Esophagus muscularis mucosa (tissue), 4 donors: Measurements from ENCODE around the gene LYPD6B. TPM values are rescaled to one million over a fixed set of nuclear protein-coding genes. Genes with fewer than 3 reads are reported as not detected.

Experiments
- DNase-seq: peaks from one replicate; pipeline ENCODE4 v3.0.0-alpha.2; 2017; ENCODE audit errors: extremely low spot score
- H3K27ac ChIP-seq, 4 donors: fragments of 200-600 bp; sonication (generic); replicated peaks in 1 of 4; 1 replicate in 3 of 4; 2 replicates in 1 of 4; pipeline ENCODE4 v1.5.1; 2016 to 2019; ENCODE audit warnings: mild to moderate bottlenecking in 1 of 4
- H3K27me3 ChIP-seq, 4 donors: fragments of 200-600 bp; sonication (generic); one replicate each; pipeline versions ENCODE4 v1.5.1 to v1.6.0; 2016 to 2019
- H3K36me3 ChIP-seq, 4 donors: fragments of 200-600 bp; sonication (generic); one replicate each; pipeline ENCODE4 v1.5.1; 2016 to 2019
- H3K4me1 ChIP-seq, 4 donors: fragments of 200-600 bp; sonication (generic); one replicate each; pipeline ENCODE4 v1.5.1; 2016 to 2019
- H3K4me3 ChIP-seq, 4 donors: fragments of 200-600 bp; sonication (generic); 1 replicate in 2 of 4; 2 replicates in 2 of 4; pipeline ENCODE4 v1.5.1; 2016 to 2019; ENCODE audit warnings: mild to moderate bottlenecking in 4 of 4, moderate library complexity in 1 of 4
- H3K9me3 ChIP-seq, 4 donors: fragments of 200-600 bp; sonication (generic); 1 replicate in 3 of 4; 2 replicates in 1 of 4; pipeline ENCODE4 v1.5.1; 2016 to 2019
- CTCF ChIP-seq, 3 experiments: fragments of 200-600 bp in 2 of 3; fragments of 450-650 bp in 1 of 3; sonication (generic) in 2 of 3; IDR thresholded peaks; one replicate each; pipeline ENCODE4 v1.5.1; 2017 to 2019; ENCODE audit warnings: antibody characterized with exemption in 3 of 3, mild to moderate bottlenecking in 2 of 3, moderate library complexity in 1 of 3
- EP300 ChIP-seq: sonication (generic); formaldehyde crosslinking; IDR thresholded peaks from one replicate; pipeline ENCODE4 v1.6.1; 2017; ENCODE audit warnings: antibody characterized with exemption
- POLR2A ChIP-seq: fragments of 450-650 bp; IDR thresholded peaks from one replicate; pipeline ENCODE4 v1.6.1; 2017; ENCODE audit warnings: antibody characterized with exemption, moderate library complexity, mild to moderate bottlenecking, low read depth
- POLR2AphosphoS5 ChIP-seq, 2 donors: sonication (generic); formaldehyde crosslinking; IDR thresholded peaks; one replicate each; pipeline ENCODE4 v1.6.1; 2017; ENCODE audit warnings: antibody characterized with exemption in 2 of 2
- WGBS: methylation state at CpG from one replicate; pipeline ENCODE4 v1.1.5; 2018; 5-methylcytosine and 5-hydroxymethylcytosine counted together
- intact Hi-C: fragments of 100-400 bp; cut with DNase I; formaldehyde crosslinking; loops from one replicate; pipeline ENCODE4 v1.15.1; 2023
- total RNA-seq, 4 donors: library from RNA; depleted of rRNA; stranded (reverse); fragments of >200 nt; gene quantifications; one replicate each; pipeline versions ENCODE4 v1.1.0 to v1.2.1, GENCODE V29; 2016

LYPD6B gene
- total RNA-seq, 4 donors from 2014 or later, result not detected

DNA sequence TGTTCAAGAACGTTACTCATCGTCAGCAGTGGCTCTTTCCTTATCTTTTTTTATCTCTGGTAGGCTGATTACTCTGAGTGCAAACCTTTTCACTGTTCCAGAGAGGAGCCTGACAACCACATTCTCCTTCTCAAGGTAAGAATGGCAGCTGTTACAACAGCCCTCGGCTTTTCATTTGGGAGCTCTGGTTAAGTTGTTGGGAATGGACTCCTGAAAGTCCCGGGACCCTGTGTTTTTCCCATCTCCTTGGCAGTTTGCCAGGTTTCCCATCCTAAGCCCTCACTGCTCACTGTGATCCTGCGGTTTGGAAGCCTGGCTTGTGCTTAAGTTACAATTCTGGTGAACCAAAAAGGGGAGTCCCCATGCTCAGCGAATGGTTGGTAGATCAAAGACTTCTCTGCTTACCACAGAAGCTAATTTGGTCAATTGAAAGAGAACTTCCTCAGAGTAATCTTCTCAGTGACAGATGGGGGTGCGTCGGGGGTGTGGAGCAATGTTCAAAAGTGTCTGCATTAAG lies 122.3 kb downstream of the LYPD6B start:
- TF ChIP-seq EP300 (no peak), CTCF (IDR thresholded peaks at IDR 0.05) (no peak), POLR2A (no peak), POLR2AphosphoS5 (IDR thresholded peaks at IDR 0.05) (no peak)
- Histone ChIP-seq H3K4me3 (no peak overlapping the region), H3K36me3 (no peaks in the 10 kb centered on the region), H3K4me1 (no peaks in the 10 kb centered on the region), H3K27ac (no peak overlapping the region), H3K27me3 (no peaks in the 10 kb centered on the region), H3K9me3 (peaks cover 0 to 5% (median 0%) of the 10 kb centered on the region in 4 donors)
- peak; percentile 84 for DNase-seq
- intact Hi-C loops, result no loop called here
- 71% methylated on average over 8 of the region's 8 CpGs for WGBS

- Histone ChIP-seq H3K9me3 (peaks cover 0 to 5% (median 0%) of the 10 kb centered on the region in 4 donors), H3K4me1 (no peaks in the 10 kb centered on the region), H3K36me3 (no peaks in the 10 kb centered on the region), H3K27ac (no peak overlapping the region), H3K4me3 (no peak overlapping the region), H3K27me3 (no peaks in the 10 kb centered on the region)
- peak; percentile 74 for DNase-seq
- 76% methylated on average over 5 of the region's 5 CpGs for WGBS
- intact Hi-C loops, result no loop called here
- TF ChIP-seq EP300 (no peak), CTCF (IDR thresholded peaks at IDR 0.05) (no peak), POLR2A (no peak), POLR2AphosphoS5 (IDR thresholded peaks at IDR 0.05) (no peak)
Measured at GRCh38 chr2:149161481-149162225, 123.2 kb downstream of the LYPD6B start.

DNA sequence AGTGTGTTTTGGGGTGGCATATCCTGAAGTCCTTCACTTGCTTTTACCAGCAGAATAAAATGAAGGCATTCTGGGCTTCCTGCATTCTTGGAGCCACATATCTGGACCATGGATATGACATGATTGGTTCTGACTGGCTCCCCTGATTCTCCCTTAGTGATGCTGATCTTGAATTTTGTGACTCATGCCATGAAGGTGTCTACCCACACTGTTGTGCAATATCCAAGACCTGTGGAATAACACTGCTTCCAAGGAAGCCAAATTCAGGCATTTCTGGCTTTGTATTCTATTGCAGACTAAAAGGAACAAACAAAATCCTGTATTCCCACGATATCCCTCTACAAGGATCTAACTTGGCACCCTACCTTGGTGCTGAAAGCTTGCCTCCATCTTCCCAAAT lies 125.8 kb downstream of the LYPD6B start:
- no peak overlapping the region for H3K4me3 ChIP-seq
- no peak for TF ChIP-seq CTCF (IDR thresholded peaks at IDR 0.05)
- TF ChIP-seq POLR2A, result no peak
- no peak for TF ChIP-seq EP300
- TF ChIP-seq POLR2AphosphoS5 (IDR thresholded peaks at IDR 0.05), result no peak
- WGBS, result 90% methylated on average over 1 of the region's 1 CpG
- H3K9me3 ChIP-seq, result peaks cover 0 to 5% (median 0%) of the 10 kb centered on the region in 4 donors
- no peak for DNase-seq
- no peaks in the 10 kb centered on the region for H3K36me3 ChIP-seq
- intact Hi-C loops, result no loop called here
- no peak overlapping the region for H3K27ac ChIP-seq
- no peaks in the 10 kb centered on the region for H3K4me1 ChIP-seq
- no peaks in the 10 kb centered on the region for H3K27me3 ChIP-seq

GRCh38 chr2:149164827-149165226 lies 126.3 kb downstream of the LYPD6B start:
- no peak for DNase-seq
- Histone ChIP-seq H3K36me3 (no peaks in the 10 kb centered on the region), H3K4me1 (no peaks in the 10 kb centered on the region), H3K27ac (no peak overlapping the region), H3K9me3 (peaks cover 0 to 5% (median 0%) of the 10 kb centered on the region in 4 donors), H3K4me3 (no peak overlapping the region), H3K27me3 (no peaks in the 10 kb centered on the region)
- intact Hi-C loops, result no loop called here
- TF ChIP-seq POLR2AphosphoS5 (IDR thresholded peaks at IDR 0.05) (no peak), POLR2A (no peak), EP300 (no peak), CTCF (IDR thresholded peaks at IDR 0.05) (no peak)
